GM19193 (cell line): ENCODE measurements around the gene HS6ST3.

ENCODE experiments used
- POLR2A ChIP-seq: IDR thresholded peaks from 4 replicates; pipeline ENCODE4 v1.6.1; 2011; ENCODE audit not compliant: insufficient read depth, insufficient read length; ENCODE audit errors: extremely low read depth

The HS6ST3 gene

GRCh38 chr13:96797136-96797535 lies 707.2 kb downstream of the HS6ST3 start:
- TF ChIP-seq POLR2A, result no peak

GRCh38 chr13:96803456-96804100 lies 713.7 kb downstream of the HS6ST3 start:
- no peak for TF ChIP-seq POLR2A

- no peak for TF ChIP-seq POLR2A
Measured at GRCh38 chr13:96804174-96804573, 714.3 kb downstream of the HS6ST3 start.

- no peak for TF ChIP-seq POLR2A
Measured at GRCh38 chr13:96806746-96807145, 716.8 kb downstream of the HS6ST3 start.

- TF ChIP-seq POLR2A, result no peak
Measured at GRCh38 chr13:96809366-96810096, 719.6 kb downstream of the HS6ST3 start.

- TF ChIP-seq POLR2A, result no peak
Measured at GRCh38 chr13:96810104-96810503, 720.2 kb downstream of the HS6ST3 start.

GRCh38 chr13:96811049-96811448 lies 721.1 kb downstream of the HS6ST3 start:
- TF ChIP-seq POLR2A, result no peak

- TF ChIP-seq POLR2A, result no peak
Measured at GRCh38 chr13:96816261-96816660, 726.4 kb downstream of the HS6ST3 start.

- TF ChIP-seq POLR2A, result no peak
Measured at GRCh38 chr13:96816874-96817273, 727.0 kb downstream of the HS6ST3 start.

- no peak for TF ChIP-seq POLR2A
Measured at GRCh38 chr13:96817336-96817941, 727.5 kb downstream of the HS6ST3 start.

- TF ChIP-seq POLR2A, result no peak
Measured at GRCh38 chr13:96819375-96819774, 729.5 kb downstream of the HS6ST3 start.

- TF ChIP-seq POLR2A, result no peak
Measured at GRCh38 chr13:96821381-96821780, 731.5 kb downstream of the HS6ST3 start.

GRCh38 chr13:96821971-96822370 lies 732.1 kb downstream of the HS6ST3 start:
- TF ChIP-seq POLR2A, result no peak

GRCh38 chr13:96822895-96823294 lies 733.0 kb downstream of the HS6ST3 start:
- no peak for TF ChIP-seq POLR2A

GRCh38 chr13:96824140-96824539 lies 734.2 kb downstream of the HS6ST3 start:
- TF ChIP-seq POLR2A, result no peak

GRCh38 chr13:96825653-96826052 lies 735.7 kb downstream of the HS6ST3 start:
- no peak for TF ChIP-seq POLR2A

GRCh38 chr13:96834626-96835025 lies 744.7 kb downstream of the HS6ST3 start:
- no peak for TF ChIP-seq POLR2A

GRCh38 chr13:96835546-96835945 lies 745.6 kb downstream of the HS6ST3 start:
- no peak for TF ChIP-seq POLR2A
